Left kidney (tissue), 2 donors: ENCODE results near the gene FAM163B. TPM values are rescaled to one million over a fixed set of nuclear protein-coding genes. Genes with fewer than 3 reads are reported as not detected.
"Not testable (repeated sequence)": the region's sequence is repeated elsewhere in the genome, so short reads cannot be mapped to it uniquely, and the experiment has no call there.

Experiments
- DNase-seq: peaks from one replicate; pipeline ENCODE4 v3.0.0-alpha.2; 2013
- polyA plus RNA-seq: library from polyadenylated mRNA; unstranded; fragments of 120-200 nt; gene quantifications from one replicate; pipeline ENCODE4 v1.2.1, GENCODE V29; 2013; ENCODE audit not compliant: insufficient read length

Gene FAM163B
- polyA plus RNA-seq, 1 donor: 0.12 TPM

- DNase-seq: no peak
Measured at GRCh38 chr9:133640160-133640559, 31.0 kb upstream of the FAM163B start.

DNA sequence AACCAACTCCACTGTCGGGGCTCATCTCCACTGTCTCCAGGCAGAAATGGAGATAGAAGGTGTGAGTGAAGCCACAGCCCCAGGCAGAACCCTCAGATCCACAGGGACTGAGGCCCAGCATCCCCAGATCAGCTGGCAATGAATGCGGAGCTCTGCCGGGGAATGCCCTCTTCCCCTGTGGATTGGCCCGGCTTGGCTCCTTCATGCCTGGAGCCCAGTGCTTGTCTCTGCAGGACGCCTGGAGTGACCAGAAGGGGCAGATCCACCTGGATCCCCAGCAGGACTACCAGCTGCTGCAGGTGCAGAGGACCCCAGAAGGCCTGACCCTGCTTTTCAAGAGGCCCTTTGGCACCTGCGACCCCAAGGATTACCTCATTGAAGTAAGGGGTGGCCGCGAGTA is 30.4 kb upstream of the FAM163B start:
- no peak for DNase-seq

DNA sequence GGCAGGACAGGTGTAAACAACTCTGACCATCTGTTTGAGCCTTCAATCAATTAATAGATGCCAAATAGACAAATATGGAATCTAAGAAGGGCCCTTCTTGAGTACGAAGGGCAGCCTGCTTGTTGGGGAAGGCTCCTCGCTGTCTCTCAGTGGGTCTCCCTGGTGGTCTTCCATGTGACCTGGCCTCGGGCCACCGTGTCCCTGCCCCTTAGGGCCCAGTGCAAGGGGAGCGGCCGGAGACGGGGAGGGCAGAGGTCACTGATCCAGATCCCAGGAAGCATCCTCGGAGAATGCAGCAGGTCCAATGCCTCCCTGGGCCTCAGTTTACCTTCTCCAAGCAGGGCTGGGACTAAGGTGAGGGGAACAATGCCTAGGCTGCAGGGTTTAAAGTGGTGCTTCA is 29.5 kb upstream of the FAM163B start:
- no peak for DNase-seq

- no peak for DNase-seq
Measured at GRCh38 chr9:133638076-133638475, 28.9 kb upstream of the FAM163B start.

DNA sequence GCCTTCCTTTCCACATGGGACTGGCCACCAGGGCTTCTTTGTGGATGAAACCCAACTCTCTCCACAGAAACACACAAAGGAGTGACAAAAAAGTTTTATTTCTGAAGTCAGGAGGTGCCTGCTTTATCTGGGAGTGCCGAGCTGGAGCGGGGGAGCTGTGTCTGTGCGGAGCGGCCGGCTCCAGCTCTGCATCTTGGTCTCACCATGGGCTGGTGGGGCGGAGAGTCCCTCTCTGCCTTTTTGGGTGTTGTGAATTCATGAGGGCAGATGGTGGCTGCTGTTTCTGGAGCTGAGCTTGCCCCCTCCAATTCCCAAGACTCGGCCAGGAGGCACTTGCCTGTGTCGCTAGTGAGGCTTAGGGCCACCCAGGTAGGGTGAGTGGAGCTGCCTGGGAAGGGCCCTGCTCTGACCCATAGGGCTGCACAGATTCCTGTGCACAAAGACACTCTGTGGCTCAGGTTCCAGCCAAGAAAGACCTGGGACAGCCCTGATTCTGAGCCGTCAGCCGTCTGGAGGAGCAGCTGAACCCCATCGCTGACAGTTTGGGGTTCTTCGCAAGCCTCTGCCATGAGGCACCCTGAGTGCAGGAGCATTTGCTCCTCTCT is 28.4 kb upstream of the FAM163B start:
- DNase-seq: no peak

DNA sequence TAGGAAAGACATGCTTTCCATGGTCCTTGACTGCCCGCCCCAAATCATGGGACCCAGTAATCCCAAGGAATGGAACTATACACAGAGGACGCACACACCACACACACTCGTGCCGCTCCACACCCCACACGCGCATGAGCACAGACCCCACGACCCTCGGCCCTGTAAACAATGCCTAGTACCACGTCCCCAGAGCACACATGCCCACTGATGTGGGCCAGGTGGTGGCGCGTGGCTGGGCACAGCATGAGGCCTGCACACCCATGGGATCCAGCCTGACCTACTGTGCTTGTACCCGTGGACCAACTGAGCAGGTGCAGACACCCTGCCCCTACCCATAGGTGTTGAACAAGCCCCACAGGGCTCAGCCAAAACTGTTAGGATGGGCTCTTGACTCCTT is 27.7 kb upstream of the FAM163B start:
- DNase-seq: no peak

DNA sequence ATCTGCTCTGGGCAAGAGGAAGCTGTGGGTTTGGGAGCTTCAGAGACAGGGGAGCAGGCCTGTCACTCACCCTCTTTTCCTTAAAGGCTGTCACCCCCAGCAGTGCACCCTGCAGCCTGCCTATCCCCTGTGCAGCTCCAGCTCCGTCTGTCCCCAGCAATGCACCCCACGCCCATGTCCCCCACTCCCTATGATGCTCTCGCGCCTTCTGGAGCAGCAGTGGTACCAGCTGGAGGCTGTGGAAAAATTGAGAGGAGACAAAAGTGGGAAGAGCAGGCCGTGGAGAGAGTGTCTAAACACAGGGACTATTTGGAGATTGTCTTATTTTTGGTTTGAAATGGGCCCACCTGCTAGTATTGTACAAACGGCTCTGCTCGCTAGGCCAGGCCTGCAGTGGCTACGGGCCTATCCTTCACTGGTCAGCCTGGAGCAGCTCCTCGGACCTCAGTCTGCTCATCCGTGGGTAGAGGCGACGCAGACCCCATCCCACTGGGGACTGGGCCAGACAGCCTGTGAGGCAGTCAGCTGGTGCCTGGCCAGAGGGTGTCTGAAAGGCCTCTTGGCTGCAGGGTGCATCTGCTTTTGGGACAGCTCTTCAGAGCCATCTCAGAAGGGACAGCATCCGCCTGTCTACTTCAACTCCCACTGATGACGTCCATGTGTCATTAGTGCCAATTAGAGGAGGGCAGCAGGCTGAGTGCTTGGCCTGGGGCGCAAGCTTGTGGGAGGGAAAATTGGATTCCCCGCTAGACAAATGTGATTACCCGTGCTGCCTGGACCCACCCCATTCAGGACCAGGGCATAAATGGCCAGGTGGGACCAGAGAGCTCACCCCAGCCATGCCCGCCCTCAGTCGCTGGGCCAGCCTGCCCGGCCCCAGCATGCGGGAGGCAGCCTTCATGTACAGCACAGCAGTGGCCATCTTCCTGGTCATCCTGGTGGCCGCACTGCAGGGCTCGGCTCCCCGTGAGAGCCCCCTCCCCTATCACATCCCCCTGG is 26.6 kb upstream of the FAM163B start, which contains the start of gene DBH:
Gene DBH (plus strand): TSS at position 831 of the 999 bp plus-strand sequence. CDS start 9 bp downstream, at position 840.
- DNase-seq: no peak

DNA sequence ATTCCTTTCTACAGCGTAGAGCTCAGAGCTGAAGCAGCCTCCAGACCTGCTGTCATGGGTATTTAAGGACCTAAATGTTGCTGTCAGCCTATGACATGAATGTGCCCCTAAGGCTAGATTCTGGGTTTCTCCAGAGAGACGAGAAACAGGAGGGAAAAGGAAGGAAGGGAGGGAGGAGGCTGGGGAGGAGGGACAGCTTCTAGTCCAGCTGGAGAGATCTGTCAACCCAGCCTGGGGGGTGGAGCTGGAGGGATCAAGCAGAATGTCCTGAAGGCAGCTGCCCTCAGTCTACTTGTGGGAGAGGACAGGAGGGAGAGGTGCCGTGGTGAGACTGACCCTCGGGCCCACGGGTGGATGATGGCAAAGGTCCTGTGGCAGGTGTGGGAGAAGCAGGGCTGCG is 25.9 kb upstream of the FAM163B start:
- no peak for DNase-seq

- DNase-seq: no peak
Measured at GRCh38 chr9:133634081-133634691, 25.0 kb upstream of the FAM163B start.

DNA sequence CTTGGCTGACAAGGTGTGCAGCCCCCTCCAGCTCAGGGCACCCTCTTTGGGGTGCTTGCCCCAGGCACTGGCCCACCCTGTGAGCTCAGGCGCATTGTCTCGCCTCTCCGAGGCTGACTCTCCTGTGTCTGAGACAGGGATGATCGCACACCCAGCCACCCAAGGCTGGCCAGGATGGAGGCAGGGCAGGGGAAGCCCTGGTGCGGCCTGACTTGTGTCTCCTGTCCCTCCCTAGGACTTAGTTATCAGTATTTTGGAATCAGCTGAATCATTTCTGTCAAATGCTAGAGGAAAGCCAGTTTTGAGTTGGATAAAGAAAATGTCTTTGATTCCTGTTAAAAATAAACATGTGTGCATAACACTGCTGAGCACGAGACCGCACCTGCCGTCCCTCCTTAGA is 24.5 kb upstream of the FAM163B start:
- no peak for DNase-seq

GRCh38 chr9:133632806-133633680 is 23.9 kb upstream of the FAM163B start:
- no peak for DNase-seq

- no peak for DNase-seq
Measured at GRCh38 chr9:133631111-133631510, 21.9 kb upstream of the FAM163B start.

DNA sequence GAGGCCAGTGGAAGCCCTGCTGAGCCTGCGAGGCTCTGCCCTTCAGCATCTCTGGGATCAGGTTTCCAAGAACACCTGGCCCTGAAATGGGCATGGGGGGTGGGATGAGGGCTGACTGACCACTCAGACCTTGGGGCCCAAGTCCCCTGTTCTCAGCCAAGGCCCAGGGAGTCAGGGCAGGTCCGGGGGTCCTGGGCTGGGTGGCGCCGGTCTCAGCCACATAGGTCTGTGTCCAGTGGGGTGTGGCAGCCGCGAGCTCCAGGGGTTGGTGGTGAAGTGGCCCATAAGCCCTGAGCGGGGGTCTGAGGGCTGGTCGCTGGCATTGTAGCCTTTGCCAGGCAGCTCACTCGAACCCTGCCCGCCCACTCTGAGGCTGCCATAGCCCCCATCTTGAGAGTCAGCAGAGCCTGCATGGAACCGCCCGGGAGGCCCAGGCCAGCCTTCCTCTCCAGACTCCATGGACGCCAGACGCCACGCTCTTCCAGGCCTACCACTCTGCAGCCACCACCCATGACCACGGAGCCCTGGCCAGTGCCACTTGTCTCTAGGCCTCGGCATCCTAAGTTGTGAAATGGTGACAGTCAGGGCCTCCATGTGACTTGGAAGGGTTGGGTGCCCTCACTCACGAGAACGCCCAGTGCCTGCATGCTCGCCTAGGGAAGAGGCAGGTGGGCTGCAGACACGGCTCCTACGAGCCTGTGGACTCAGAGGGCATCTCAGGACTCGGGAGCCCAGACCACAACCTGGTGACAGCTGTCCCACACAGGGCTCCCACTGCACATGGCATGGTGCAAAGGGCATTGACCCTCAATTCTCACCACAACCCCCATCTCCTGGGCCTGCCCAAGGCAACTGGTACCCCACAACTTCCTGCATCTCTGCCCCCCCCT is 20.3 kb upstream of the FAM163B start:
- no peak for DNase-seq

DNA sequence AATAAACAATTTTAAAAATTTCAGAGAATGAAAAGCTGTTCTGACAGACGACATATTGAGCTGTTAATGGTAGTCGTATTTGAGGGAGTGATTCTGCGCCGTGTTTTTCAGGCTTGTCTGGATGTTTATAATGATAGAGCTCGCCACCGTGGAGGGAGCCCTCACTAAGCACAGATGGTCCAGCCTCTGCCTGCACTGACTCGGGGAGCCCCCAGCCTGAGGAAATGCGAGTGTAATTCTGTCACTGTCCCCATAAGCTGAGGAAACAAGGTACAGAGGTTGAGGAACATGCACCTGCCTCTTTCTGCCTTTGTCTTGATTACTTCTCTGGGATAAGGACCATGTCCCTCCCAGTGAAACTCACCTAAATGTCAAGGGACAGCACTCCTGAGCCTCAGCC is 19.6 kb upstream of the FAM163B start:
- no peak for DNase-seq

DNA sequence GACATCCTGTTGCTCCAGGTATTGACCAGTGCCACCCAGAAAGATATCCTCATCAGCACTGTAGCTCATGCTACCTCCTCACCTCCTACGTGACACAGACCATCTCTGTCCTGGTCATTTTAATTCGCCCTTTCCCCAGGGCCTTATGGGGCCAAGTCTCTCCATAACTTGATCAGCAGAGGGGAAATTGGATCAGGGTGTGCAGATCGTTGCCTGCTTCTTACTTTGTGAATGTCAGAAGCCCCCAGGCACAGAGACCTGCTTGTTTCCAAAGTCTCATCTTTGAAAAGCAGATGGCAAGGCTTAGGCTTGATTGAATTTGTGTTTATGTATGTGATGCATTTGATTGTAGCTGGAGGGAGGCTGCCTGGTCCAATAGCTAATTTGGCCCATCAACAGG is 18.2 kb upstream of the FAM163B start:
- no peak for DNase-seq

GRCh38 chr9:133626008-133626407 is 16.8 kb upstream of the FAM163B start:
- not testable (repeated sequence) for DNase-seq

GRCh38 chr9:133622555-133622954 is 13.4 kb upstream of the FAM163B start:
- no peak for DNase-seq

DNA sequence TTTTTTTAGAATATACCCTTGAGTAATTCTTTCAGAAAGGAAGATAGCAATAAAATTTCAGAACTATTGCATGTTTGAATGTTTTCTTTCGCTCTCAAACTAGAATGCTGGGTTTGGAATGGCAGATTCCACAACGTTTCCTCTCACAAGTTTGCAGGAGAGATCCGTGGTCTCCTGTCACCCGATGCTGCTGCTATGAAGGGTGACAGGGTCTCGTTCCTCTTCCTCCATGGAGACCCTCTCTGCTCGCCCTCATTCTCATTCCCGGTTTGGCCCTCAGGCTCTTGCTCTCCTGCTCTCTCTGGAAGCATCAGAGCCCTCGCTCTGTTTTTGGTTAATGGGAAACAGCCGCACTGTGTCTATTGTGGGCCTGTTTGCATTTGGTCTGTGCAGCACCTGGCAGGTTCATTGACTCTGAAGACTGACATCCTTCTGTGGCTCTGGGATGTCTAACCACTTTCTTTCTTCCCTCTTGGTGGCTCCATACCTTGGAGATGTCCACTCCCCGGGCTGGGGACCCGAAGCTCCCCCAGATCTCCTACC is 12.6 kb upstream of the FAM163B start:
- no peak for DNase-seq

DNA sequence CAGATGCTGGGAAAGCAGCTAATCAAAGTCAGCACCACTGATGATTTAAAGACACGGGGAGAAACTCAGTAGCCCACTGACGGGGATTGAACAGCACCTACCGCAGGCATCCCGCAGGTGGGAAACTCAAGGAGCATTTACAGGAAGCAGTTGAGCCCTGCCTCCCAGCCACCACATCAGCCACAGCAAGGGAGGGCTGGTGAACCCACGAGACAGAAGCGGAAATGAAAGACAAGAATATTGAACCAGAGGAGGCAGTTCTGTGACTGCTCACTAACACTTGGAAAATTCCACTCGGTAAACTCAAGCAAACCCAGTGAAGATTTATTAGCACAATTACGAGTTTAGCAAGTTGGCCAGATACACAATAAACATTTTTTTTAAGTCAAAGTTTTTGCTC is 10.6 kb upstream of the FAM163B start:
- DNase-seq: no peak

DNA sequence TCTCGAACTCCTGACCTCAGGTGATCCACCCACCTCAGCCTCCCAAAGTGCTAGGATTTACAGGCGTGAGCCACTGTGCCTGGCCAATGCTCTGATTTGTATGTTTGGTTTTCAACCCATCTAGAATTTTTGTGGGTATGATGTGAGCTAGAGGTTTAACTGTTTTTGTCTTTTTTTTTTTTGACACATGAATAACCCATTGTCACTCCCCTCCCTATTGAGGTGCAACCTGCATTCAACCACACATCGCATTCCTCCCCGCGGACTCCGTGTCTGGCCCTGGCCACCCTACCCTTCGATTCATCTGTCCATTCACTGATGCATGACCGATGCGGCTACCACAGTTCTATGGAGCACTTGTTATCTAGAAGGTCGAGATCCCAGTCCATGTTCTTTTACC is 9.5 kb upstream of the FAM163B start:
- no peak for DNase-seq
